Stimulated activated CD8-positive, alpha-beta memory T cell treated with anti-CD3 and anti-CD28 coated beads, Interleukin-4, amount 100 ng/mL, for 1 hour (primary cell): Measurements from ENCODE around the gene TRIM2.

Source experiments
- DNase-seq, 2 donors: peaks; one replicate each; pipeline ENCODE4 v3.0.0-alpha.2; 2020; ENCODE audit warnings: low read depth in 2 of 2, low spot score in 1 of 2

Gene TRIM2

DNA sequence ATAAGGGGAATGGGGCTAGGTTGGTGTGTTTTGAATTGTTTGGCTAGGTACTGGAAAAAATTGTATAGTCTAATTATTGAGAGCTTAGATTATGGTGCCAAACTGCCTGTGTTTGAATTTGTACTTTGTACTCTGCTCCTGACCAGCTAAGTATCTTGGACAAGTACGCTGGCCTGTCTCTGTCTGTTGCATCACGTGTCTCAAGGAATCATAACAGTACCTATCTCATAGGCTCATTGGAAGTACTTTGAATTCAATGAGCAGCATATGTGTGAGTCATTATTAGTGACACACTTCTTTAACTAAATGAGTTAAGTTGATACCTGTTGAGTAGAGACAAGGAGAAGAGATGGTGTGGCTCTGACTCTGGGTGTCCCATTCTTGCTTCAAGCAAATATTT is 70.7 kb downstream of the TRIM2 start:
- no peak for DNase-seq

- DNase-seq = no peak
These were observed 71.4 kb downstream of the TRIM2 start for GRCh38 chr4:153275380-153276276.

GRCh38 chr4:153276971-153277370 is 72.7 kb downstream of the TRIM2 start:
- DNase-seq = no peak

DNA sequence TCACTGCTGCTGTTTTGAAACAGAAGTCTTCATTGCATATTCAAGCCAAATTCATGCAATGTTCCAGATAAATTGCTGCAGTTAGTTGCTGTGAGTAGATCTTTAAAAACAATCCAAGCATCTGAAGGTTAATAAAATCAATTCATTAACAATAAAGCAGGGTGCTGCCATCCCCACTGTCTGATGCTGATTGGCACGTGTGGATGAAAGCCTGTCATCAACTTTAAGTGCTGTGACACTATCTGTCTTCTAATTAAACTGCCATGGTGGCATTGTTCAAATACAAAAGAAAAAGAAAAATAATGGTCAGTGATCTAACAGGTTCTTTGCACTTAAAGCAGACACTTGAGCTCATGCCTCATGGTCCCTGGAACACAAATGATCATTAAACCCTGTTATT is 77.2 kb downstream of the TRIM2 start:
- DNase-seq = no peak

DNA sequence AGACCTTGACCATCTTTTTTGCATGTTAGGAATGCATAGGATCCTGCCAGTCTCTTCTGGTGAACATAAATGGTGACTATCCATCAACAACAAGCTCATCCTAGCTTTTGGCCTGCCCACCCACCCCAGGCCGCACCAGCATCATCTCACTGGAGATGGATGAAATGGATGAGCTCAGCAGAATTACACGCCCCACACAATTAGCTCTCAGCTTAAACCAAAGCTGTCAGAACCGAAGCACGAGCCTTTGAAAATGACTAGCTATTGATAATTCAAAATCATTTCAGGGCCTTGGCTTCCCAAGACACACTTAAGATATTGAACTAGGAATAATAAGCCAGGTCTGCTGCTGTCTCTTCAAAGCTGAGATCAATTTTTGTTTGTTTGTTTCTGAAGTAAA is 77.8 kb downstream of the TRIM2 start:
- DNase-seq = no peak

GRCh38 chr4:153283260-153283659 is 79.0 kb downstream of the TRIM2 start:
- no peak for DNase-seq

DNA sequence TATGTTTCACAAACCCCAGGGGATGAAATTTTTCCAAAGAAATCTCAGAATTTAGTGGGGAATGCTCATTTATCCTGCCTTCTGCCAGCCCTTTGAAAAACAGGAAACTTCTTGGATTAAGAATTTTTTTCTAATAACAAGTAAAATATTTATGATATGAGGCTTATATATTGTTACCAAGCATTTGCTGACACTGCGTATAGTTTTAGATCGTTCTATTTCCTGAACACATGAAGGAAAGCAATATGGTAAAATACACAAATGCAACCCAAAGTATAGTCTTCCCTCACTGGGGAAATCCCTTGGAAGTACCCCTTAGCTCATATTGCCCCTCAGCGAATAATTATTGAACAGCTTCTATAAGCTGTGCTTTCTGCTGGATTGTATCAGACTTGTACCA is 85.9 kb downstream of the TRIM2 start:
- no peak for DNase-seq

DNA sequence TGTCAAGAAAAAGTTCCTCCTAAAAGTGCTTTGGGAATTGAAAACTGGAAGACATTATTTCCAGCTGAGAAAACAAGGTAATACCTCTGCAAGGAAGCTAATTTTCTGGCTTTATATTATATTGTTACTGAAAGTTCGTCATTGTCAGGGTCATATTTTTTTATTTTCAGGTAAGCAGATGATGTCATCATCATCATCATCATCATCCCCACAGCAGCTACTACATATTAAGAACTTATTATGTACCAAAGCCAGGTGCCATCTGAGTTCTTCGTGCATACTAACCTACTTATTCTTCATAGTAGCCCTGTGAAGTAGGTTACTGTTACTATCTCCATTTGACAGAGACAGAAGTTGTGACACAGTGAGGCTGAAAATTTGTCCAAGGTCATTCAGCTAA is 87.3 kb downstream of the TRIM2 start:
- DNase-seq = no peak

DNA sequence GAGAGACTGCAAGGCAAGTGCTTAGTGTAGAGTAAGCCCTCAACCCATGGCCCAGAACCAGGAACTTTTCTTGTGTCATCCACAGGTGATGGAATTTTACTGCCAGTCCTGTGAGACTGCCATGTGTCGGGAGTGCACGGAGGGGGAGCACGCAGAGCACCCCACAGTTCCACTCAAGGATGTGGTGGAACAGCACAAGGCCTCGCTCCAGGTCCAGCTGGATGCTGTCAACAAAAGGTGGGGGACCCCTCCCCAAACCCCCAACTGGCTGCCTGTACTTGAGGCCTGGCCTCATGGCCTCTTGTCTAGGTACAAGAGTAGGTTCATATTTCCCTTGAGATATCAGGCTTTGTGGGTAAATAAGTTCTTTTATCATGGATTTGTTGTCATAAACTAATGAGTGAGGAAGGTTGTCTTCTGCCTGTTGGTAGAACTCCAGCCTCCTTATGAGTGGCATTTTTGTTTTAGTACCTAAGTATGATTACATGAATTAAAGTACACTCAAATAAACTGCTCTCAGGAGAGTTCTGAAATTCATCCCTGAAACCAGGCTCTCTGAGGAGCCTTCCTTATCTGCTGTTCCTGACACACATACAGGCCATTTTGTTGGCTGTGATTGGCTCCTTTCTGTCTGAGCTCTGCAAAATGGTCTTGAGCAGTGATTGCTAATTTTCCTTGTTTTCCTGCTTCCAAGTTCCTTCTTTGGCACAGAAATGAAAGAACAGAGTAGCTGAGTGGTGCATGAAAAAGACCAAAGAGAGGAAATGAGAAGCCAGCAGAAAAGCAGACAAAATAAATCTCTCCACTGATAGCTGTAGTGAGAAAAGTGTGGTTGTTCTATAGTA is 88.9 kb downstream of the TRIM2 start:
- DNase-seq = no peak

- no peak for DNase-seq
These were observed 89.5 kb downstream of the TRIM2 start for GRCh38 chr4:153293742-153294057.

DNA sequence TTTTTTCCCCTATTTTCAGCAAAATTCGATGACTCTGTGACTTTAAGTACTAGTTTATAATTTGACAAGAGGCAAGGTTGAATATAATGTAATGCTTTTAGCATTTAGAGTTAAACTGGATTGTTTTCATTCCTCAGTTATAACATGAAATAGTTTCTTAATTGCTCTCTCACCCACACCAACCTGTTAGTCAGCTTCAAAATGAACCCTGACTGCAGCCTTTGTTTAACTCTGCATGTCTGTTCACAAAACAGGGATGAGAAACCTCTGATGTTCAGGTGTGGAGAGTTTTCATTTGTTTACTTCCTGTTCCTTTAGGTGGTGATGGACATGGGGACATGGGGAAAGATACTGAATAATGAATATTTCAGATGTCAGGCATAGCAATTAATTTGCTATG is 90.4 kb downstream of the TRIM2 start:
- DNase-seq = no peak

GRCh38 chr4:153295131-153295755 is 91.0 kb downstream of the TRIM2 start:
- no peak for DNase-seq

GRCh38 chr4:153296040-153296823 is 92.0 kb downstream of the TRIM2 start:
- DNase-seq = no peak

- no peak for DNase-seq
These were observed 92.9 kb downstream of the TRIM2 start for GRCh38 chr4:153297116-153297515.

DNA sequence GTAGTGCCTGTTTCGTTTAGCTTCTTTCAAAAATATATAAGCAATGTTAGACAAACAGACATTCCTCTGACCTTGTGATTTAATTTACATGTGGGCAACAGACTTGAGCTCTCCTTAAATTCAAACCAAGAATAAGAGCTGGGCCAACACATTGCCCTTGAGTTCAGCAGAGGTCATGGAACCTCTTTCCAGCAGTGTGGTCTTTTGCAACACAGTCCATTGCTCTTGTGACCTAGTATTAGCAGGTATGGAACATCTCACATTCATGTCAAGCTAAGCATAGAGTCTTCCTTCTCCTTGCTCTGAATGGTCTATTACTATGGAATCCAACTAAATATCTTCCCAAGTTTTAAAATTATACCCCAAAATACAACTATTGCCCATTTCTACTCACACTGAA is 106.5 kb downstream of the TRIM2 start:
- DNase-seq = no peak

DNA sequence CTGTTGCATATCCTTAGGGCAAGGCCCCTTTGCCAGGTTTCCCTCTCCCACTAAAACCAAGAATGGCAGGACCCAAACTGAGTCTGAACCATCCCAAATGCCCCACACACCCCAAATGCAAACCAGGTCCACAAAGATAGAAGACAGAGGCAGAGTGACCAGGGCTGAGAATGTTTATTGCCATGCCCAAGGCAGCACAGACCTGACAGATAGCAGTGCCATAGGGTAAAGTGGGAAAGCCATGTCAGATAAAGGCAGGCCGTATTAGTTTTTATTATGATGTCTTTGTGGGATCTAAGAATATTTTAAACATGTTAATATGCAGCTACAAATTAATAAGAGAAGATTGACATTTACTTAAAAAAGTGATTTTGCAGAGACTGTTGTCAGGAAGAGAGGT is 110.7 kb downstream of the TRIM2 start:
- no peak for DNase-seq

GRCh38 chr4:153318696-153319320 is 114.6 kb downstream of the TRIM2 start:
- no peak for DNase-seq

DNA sequence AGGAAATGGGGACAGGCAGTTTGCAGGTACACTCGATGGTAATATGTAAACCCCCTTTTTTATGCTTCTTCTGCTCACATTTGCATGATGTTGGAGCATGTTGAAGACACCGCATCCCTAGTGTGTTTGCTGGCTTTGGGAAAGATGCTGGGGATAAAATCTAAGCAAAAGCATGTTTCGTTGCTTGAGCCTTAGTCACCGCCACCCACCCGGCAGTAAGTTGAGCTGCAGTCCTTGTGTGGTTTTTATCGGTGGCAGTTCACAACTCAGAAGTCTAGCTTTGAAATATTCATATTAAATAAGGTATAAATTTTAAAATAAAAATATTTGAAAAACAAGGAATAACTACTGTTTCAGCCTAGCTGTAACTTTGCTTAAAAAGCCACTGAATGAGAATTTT is 118.5 kb downstream of the TRIM2 start:
- DNase-seq = no peak

DNA sequence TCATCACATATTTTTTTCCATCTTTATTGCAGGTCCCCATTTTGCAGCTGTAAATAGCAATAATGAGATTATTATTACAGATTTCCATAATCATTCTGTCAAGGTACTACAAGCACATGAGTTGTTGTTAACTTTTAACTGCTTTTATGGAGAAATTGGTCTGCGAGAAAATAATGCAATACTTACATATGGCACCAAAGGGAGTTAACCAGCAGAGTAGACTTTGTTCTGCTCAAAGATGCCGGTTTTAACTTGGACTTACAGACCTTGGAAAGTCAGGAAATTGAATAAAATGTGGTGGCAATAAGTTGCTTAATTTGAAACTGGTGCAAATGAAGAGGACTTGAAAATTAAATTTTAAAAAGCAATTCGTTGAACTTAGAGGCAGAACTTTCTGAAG is 119.8 kb downstream of the TRIM2 start:
- DNase-seq = no peak

GRCh38 chr4:153325558-153325957 is 121.3 kb downstream of the TRIM2 start:
- DNase-seq = no peak

- no peak for DNase-seq
These were observed 122.3 kb downstream of the TRIM2 start for GRCh38 chr4:153326513-153326912.
